ENCODE data around the gene CEP41. TPM values are rescaled to one million over a fixed set of nuclear protein-coding genes. Genes with fewer than 3 reads are reported as not detected.

The CEP41 gene
- total and polyA plus RNA-seq, 10 of the 15 experiments (the other 5 are each of a cell fraction or from before 2014, with no cell fraction given), result 11.4 to 43.0 (median 24.7) TPM

- TF ChIP-seq BCLAF1 (IDR thresholded peaks at IDR 0.05) (no peak), TARDBP (IDR thresholded peaks at IDR 0.05; ENCODE audit: borderline replicate concordance) (no peak), MTA2 (IDR thresholded peaks at IDR 0.05; ENCODE audit: low read depth) (no peak), WRNIP1 (IDR thresholded peaks at IDR 0.05; ENCODE audit: borderline replicate concordance, low read depth, low read length) (no peak), SUPT20H (IDR thresholded peaks at IDR 0.05; ENCODE audit: borderline replicate concordance, control insufficient read depth, low read depth, low read length) (no peak), ZSCAN29 (IDR thresholded peaks at IDR 0.05) (no peak)
Observed at GRCh38 chr7:130444234-130444633, 3.4 kb upstream of the CEP41 start (continued).

DNA sequence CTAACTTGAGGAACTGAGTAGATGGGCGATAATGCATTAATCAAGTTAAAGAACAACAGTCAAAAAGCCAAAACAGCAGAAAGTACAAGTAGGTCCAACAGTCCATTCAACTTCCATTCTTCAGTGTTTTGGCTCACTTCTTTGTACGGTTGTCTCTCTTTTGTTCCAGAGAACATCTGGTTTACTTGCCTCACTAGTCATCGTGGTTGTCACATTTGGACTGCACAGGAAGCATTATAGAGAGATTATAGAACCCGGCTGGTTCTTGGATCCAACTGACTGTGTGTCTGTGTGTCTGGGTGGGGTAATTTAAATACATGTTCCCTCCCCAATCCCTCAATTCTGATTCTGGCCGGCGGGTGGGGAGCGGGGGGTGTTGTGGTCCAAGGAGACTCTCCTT, 1.8 kb upstream of the CEP41 start:
- intact Hi-C loops (cut with micrococcal nuclease; ENCODE audit: unreplicated experiment), result no loop called here
- H3K27ac ChIP-seq (ENCODE audit: control insufficient read depth, insufficient read depth), result no peak overlapping the region
- no peak for ATAC-seq
- no peak overlapping the region for H3K4me3 ChIP-seq
- no peak overlapping the region for H3K9ac ChIP-seq (ENCODE audit: control insufficient read depth, insufficient read depth, low read length)
- FAIRE-seq, result peak; percentile 31
- H3K27me3 ChIP-seq (replicated peaks in 1 of 2; ENCODE audit: control insufficient read depth in 2 of 2, insufficient read depth in 2 of 2, low read length in 1 of 2), result no peaks in the 10 kb centered on the region
- no peaks in the 10 kb centered on the region for H4K20me1 ChIP-seq (ENCODE audit: control insufficient read depth, insufficient read depth)
- H3K79me2 ChIP-seq (ENCODE audit: control insufficient read depth, insufficient read depth, low read length), result peaks cover 3% of the 10 kb centered on the region
- H3K4me2 ChIP-seq (ENCODE audit: control insufficient read depth, insufficient read depth), result no peak overlapping the region
- no peak overlapping the region for H2AFZ ChIP-seq (ENCODE audit: control insufficient read depth, low read depth, low read length)
- CTCF ChIA-PET, result no interaction called here
- H3K36me3 ChIP-seq (ENCODE audit: control insufficient read depth in 2 of 2, insufficient read depth in 2 of 2, low read length in 1 of 2), result no peaks in the 10 kb centered on the region
- peaks cover 11% of the 10 kb centered on the region for H3K4me1 ChIP-seq (ENCODE audit: control insufficient read depth, insufficient read depth, low read length)
- RAD21 ChIA-PET (ENCODE audit: unreplicated experiment), result no interaction called here
- DNase-seq (ENCODE audit: low read depth, low spot score), result no peak
- POLR2A ChIA-PET, result no interaction called here
- SMC1A ChIA-PET (ENCODE audit: uncharacterized antibody, unreplicated experiment), result no interaction called here
- WGBS (ENCODE audit: insufficient coverage, insufficient replicate concordance, low lambda C conversion rate, missing lambda C conversion rate), result 73% methylated on average over 7 of the region's 7 CpGs
- no TSS peak for BruUV-seq (replicated peaks)
- in situ Hi-C loops (cut with MboI), result no loop called here
- peaks cover 2% of the 10 kb centered on the region; the same call in 1 of the 3 replicates for H3K9me3 ChIP-seq (replicated peaks; ENCODE audit: control insufficient read depth, insufficient read depth, low read length)
- TF ChIP-seq, protein P1, sequence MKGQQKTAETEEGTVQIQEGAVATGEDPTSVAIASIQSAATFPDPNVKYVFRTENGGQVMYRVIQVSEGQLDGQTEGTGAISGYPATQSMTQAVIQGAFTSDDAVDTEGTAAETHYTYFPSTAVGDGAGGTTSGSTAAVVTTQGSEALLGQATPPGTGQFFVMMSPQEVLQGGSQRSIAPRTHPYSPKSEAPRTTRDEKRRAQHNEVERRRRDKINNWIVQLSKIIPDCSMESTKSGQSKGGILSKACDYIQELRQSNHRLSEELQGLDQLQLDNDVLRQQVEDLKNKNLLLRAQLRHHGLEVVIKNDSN (IDR thresholded peaks at IDR 0.05; ENCODE audit: borderline replicate concordance, extremely low read length, insufficient read depth, low read depth, low read length), result no peak
- TF ChIP-seq HDAC6 (IDR thresholded peaks at IDR 0.05; ENCODE audit: unreplicated experiment), result no peak
- TF ChIP-seq POLR2AphosphoS2 (IDR thresholded peaks at IDR 0.05; ENCODE audit: low read depth, low read length), result no peak
- TF ChIP-seq, protein P2, sequence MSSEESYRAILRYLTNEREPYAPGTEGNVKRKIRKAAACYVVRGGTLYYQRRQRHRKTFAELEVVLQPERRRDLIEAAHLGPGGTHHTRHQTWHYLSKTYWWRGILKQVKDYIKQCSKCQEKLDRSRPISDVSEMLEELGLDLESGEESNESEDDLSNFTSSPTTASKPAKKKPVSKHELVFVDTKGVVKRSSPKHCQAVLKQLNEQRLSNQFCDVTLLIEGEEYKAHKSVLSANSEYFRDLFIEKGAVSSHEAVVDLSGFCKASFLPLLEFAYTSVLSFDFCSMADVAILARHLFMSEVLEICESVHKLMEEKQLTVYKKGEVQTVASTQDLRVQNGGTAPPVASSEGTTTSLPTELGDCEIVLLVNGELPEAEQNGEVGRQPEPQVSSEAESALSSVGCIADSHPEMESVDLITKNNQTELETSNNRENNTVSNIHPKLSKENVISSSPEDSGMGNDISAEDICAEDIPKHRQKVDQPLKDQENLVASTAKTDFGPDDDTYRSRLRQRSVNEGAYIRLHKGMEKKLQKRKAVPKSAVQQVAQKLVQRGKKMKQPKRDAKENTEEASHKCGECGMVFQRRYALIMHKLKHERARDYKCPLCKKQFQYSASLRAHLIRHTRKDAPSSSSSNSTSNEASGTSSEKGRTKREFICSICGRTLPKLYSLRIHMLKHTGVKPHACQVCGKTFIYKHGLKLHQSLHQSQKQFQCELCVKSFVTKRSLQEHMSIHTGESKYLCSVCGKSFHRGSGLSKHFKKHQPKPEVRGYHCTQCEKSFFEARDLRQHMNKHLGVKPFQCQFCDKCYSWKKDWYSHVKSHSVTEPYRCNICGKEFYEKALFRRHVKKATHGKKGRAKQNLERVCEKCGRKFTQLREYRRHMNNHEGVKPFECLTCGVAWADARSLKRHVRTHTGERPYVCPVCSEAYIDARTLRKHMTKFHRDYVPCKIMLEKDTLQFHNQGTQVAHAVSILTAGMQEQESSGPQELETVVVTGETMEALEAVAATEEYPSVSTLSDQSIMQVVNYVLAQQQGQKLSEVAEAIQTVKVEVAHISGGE (CRISPR knock-in tag; IDR thresholded peaks at IDR 0.05), result no peak
- no peak for TF ChIP-seq JUNB (IDR thresholded peaks at IDR 0.05)
- TF ChIP-seq GABPA (IDR thresholded peaks at IDR 0.05; ENCODE audit: low read depth), result no peak
- TF ChIP-seq, protein P3, sequence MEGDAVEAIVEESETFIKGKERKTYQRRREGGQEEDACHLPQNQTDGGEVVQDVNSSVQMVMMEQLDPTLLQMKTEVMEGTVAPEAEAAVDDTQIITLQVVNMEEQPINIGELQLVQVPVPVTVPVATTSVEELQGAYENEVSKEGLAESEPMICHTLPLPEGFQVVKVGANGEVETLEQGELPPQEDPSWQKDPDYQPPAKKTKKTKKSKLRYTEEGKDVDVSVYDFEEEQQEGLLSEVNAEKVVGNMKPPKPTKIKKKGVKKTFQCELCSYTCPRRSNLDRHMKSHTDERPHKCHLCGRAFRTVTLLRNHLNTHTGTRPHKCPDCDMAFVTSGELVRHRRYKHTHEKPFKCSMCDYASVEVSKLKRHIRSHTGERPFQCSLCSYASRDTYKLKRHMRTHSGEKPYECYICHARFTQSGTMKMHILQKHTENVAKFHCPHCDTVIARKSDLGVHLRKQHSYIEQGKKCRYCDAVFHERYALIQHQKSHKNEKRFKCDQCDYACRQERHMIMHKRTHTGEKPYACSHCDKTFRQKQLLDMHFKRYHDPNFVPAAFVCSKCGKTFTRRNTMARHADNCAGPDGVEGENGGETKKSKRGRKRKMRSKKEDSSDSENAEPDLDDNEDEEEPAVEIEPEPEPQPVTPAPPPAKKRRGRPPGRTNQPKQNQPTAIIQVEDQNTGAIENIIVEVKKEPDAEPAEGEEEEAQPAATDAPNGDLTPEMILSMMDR (IDR thresholded peaks at IDR 0.05 in 2 of 3, conservative IDR thresholded peaks at IDR 0.05 in 1 of 3; ENCODE audit: control insufficient read depth in 2 of 3, extremely low read depth in 1 of 3, insufficient read depth in 1 of 3, low read depth in 3 of 3, low read length in 3 of 3), result no peak
- TF ChIP-seq PML (IDR thresholded peaks at IDR 0.05; ENCODE audit: low read length), result no peak
- no peak for TF ChIP-seq RAD21 (IDR thresholded peaks at IDR 0.05; ENCODE audit: insufficient read depth, low read depth, low read length)

All from GM12878 (cell line).